GM04503 (cell line): ENCODE measurements around the gene USP17L24.
"Not testable (repeated sequence)": the region's sequence is repeated elsewhere in the genome, so short reads cannot be mapped to it uniquely, and the experiment has no call there.

Experiments
- DNase-seq: peaks from one replicate; pipeline ENCODE4 v3.0.0-alpha.2; 2012; ENCODE audit warnings: low read depth

The USP17L24 gene, protein sequence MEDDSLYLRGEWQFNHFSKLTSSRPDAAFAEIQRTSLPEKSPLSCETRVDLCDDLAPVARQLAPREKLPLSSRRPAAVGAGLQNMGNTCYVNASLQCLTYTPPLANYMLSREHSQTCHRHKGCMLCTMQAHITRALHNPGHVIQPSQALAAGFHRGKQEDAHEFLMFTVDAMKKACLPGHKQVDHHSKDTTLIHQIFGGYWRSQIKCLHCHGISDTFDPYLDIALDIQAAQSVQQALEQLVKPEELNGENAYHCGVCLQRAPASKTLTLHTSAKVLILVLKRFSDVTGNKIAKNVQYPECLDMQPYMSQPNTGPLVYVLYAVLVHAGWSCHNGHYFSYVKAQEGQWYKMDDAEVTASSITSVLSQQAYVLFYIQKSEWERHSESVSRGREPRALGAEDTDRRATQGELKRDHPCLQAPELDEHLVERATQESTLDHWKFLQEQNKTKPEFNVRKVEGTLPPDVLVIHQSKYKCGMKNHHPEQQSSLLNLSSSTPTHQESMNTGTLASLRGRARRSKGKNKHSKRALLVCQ

GRCh38 chr4:9324865-9325264, at the start of gene USP17L24:
Gene USP17L24, plus strand, starts transcription at chr4:9325165. Its CDS starts 0 bp downstream, at chr4:9325165.
- not testable (repeated sequence) for DNase-seq

DNA sequence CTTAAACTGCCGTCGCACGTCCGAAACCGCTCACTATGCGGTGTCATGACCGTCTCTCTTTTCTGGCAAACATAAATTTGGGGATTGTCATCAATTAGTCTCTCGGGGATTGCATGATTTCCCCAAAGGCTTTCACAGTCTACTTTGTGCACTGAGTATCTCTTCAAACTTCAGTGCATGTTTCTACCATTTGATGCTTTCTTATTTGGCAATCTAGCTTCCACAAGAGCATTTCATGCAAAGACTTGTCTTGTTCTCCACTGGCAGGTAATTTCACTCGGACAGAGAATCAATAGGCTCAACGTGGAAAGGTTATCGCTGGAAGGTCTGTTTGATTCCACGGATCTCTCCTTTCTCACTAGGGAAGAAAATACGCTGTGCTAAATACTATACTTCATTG, 774 bp upstream of the USP17L24 start:
- not testable (repeated sequence) for DNase-seq

- DNase-seq: not testable (repeated sequence)
These were observed 4.6 kb downstream of the USP17L24 start, which contains the start of gene USP17L25 for GRCh38 chr4:9329611-9330010. Gene USP17L25, plus strand, starts transcription at chr4:9329911. Its CDS starts 0 bp downstream, at chr4:9329911.

- not testable (repeated sequence) for DNase-seq
These were observed 9.4 kb downstream of the USP17L24 start, which contains the start of gene USP17L26 for GRCh38 chr4:9334358-9334757. Gene USP17L26, plus strand, starts transcription at chr4:9334658. Its CDS starts 0 bp downstream, at chr4:9334658.

DNA sequence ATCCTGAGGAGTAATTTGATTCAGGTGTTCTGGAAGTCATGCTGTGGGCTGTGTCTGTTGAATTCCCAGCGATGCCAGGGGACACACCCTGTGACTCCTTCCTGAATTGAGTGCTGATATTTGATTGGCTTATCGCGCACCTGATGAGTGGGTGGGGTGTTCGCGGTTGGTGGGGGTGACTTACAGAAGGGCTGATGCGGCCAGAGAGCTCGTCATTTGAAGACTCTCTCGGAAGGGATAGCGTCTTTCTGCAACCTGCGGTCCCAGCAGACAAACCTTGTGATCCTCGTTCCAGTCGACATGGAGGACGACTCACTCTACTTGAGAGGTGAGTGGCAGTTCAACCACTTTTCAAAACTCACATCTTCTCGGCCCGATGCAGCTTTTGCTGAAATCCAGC, 14.1 kb downstream of the USP17L24 start, which contains the start of gene USP17L5:
TSS of gene USP17L5 (plus strand) at position 301 of the 400 bp plus-strand sequence. CDS start at position 301, 0 bp downstream.
- DNase-seq: not testable (repeated sequence)

GRCh38 chr4:9343848-9344247, 18.9 kb downstream of the USP17L24 start, which contains the start of gene USP17L27:
Gene USP17L27, plus strand, starts transcription at chr4:9344148. Its CDS starts 0 bp downstream, at chr4:9344148.
- not testable (repeated sequence) for DNase-seq

DNA sequence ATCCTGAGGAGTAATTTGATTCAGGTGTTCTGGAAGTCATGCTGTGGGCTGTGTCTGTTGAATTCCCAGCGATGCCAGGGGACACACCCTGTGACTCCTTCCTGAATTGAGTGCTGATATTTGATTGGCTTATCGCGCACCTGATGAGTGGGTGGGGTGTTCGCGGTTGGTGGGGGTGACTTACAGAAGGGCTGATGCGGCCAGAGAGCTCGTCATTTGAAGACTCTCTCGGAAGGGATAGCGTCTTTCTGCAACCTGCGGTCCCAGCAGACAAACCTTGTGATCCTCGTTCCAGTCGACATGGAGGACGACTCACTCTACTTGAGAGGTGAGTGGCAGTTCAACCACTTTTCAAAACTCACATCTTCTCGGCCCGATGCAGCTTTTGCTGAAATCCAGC, 23.6 kb downstream of the USP17L24 start, which contains the start of gene USP17L28:
TSS of gene USP17L28 (plus strand) at position 301 of the 400 bp plus-strand sequence. CDS start at position 301, 0 bp downstream.
- DNase-seq: not testable (repeated sequence)

- not testable (repeated sequence) for DNase-seq
These were observed 25.9 kb downstream of the USP17L24 start for GRCh38 chr4:9350866-9351265.

DNA sequence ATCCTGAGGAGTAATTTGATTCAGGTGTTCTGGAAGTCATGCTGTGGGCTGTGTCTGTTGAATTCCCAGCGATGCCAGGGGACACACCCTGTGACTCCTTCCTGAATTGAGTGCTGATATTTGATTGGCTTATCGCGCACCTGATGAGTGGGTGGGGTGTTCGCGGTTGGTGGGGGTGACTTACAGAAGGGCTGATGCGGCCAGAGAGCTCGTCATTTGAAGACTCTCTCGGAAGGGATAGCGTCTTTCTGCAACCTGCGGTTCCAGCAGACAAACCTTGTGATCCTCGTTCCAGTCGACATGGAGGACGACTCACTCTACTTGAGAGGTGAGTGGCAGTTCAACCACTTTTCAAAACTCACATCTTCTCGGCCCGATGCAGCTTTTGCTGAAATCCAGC, 28.4 kb downstream of the USP17L24 start, which contains the start of gene USP17L29:
TSS of gene USP17L29 (plus strand) at position 301 of the 400 bp plus-strand sequence. CDS start at position 301, 0 bp downstream.
- DNase-seq: not testable (repeated sequence)

DNA sequence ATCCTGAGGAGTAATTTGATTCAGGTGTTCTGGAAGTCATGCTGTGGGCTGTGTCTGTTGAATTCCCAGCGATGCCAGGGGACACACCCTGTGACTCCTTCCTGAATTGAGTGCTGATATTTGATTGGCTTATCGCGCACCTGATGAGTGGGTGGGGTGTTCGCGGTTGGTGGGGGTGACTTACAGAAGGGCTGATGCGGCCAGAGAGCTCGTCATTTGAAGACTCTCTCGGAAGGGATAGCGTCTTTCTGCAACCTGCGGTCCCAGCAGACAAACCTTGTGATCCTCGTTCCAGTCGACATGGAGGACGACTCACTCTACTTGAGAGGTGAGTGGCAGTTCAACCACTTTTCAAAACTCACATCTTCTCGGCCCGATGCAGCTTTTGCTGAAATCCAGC, 37.9 kb downstream of the USP17L24 start, which contains the start of gene USP17L30:
TSS of gene USP17L30 (plus strand) at position 301 of the 400 bp plus-strand sequence. CDS start at position 301, 0 bp downstream.
- DNase-seq: not testable (repeated sequence)
